Cortex of kidney (tissue), 1 donor: ENCODE measurements around the gene OSBPL3.

ENCODE experiments used
- DNase-seq: peaks from one replicate; lab custom pipeline; 2025; lab: John Stamatoyannopoulos, UW

OSBPL3 gene

GRCh38 chr7:24952464-24952863 is 27.5 kb downstream of the OSBPL3 start:
- no peak for DNase-seq

GRCh38 chr7:24951441-24951980 is 28.5 kb downstream of the OSBPL3 start:
- DNase-seq = no peak

- DNase-seq = no peak
Observed at GRCh38 chr7:24949884-24950283, 30.1 kb downstream of the OSBPL3 start.

GRCh38 chr7:24948739-24949138 is 31.2 kb downstream of the OSBPL3 start:
- DNase-seq = no peak

GRCh38 chr7:24946467-24946866 is 33.5 kb downstream of the OSBPL3 start:
- no peak for DNase-seq

GRCh38 chr7:24945899-24946298 is 34.1 kb downstream of the OSBPL3 start:
- DNase-seq = no peak

GRCh38 chr7:24943096-24943948 is 36.7 kb downstream of the OSBPL3 start:
- DNase-seq = no peak

- DNase-seq = no peak
Observed at GRCh38 chr7:24942226-24942625, 37.8 kb downstream of the OSBPL3 start.

GRCh38 chr7:24939416-24939815 is 40.6 kb downstream of the OSBPL3 start:
- no peak for DNase-seq

- DNase-seq = no peak
Observed at GRCh38 chr7:24936121-24936824, 43.7 kb downstream of the OSBPL3 start.

- DNase-seq = no peak
Observed at GRCh38 chr7:24933298-24933697, 46.7 kb downstream of the OSBPL3 start.

- no peak for DNase-seq
Observed at GRCh38 chr7:24932815-24933214, 47.2 kb downstream of the OSBPL3 start.

GRCh38 chr7:24932389-24932788 is 47.6 kb downstream of the OSBPL3 start:
- DNase-seq = no peak

- DNase-seq = no peak
Observed at GRCh38 chr7:24931844-24932243, 48.1 kb downstream of the OSBPL3 start.

GRCh38 chr7:24930856-24931255 is 49.1 kb downstream of the OSBPL3 start:
- DNase-seq = no peak

- no peak for DNase-seq
Observed at GRCh38 chr7:24926623-24927524, 53.1 kb downstream of the OSBPL3 start.

- DNase-seq = no peak
Observed at GRCh38 chr7:24924375-24924774, 55.6 kb downstream of the OSBPL3 start.

- no peak for DNase-seq
Observed at GRCh38 chr7:24923172-24923865, 56.7 kb downstream of the OSBPL3 start.

GRCh38 chr7:24922099-24922773 is 57.7 kb downstream of the OSBPL3 start:
- DNase-seq = no peak

GRCh38 chr7:24921362-24921679 is 58.7 kb downstream of the OSBPL3 start:
- DNase-seq = no peak
